Measurements from ENCODE around the gene PSKH1. TPM values are rescaled to one million over a fixed set of nuclear protein-coding genes. Genes with fewer than 3 reads are reported as not detected.
A peak's percentile ranks its signal among the peaks of the same experiment; 100 is the strongest.

PSKH1 gene
- total and polyA plus RNA-seq, 9 of the 15 experiments (the other 6 are each of a cell fraction or from before 2014, with no cell fraction given) = 0.96 to 20.9 (median 9.4) TPM

- Histone ChIP-seq H3K79me2 (ENCODE audit: control insufficient read depth, insufficient read depth, low read length) (no peaks in the 10 kb centered on the region), H2AFZ (ENCODE audit: low read depth, low read length) (no peak overlapping the region), H3K36me3 (ENCODE audit: control insufficient read depth, insufficient read depth, low read length) (no peaks in the 10 kb centered on the region; the same call in 2 of the 3 replicates), H3K27ac (ENCODE audit: extremely low read depth, low read depth, low read length) (no peak overlapping the region), H3K9ac (ENCODE audit: insufficient read depth in 1 of 2, low read depth in 2 of 2, low read length in 2 of 2) (peak overlapping the region in 1 of 2 experiments; percentile 41; a peak in 2 of 4 replicates), H3K4me3 (no peak overlapping the region), H3K9me3 (replicated peaks; ENCODE audit: control insufficient read depth, insufficient read depth, low read depth, low read length) (no peaks in the 10 kb centered on the region), H3K27me3 (ENCODE audit: control insufficient read depth in 2 of 2, insufficient read depth in 2 of 2, low read length in 2 of 2) (no peaks in the 10 kb centered on the region), H3K4me1 (replicated peaks in 1 of 2; ENCODE audit: control insufficient read depth in 2 of 2, insufficient read depth in 2 of 2, low read length in 2 of 2) (peaks cover 0 to 6% of the 10 kb centered on the region in 2 experiments; a peak in 1 of 5 replicates), H3K4me2 (ENCODE audit: insufficient read depth, low read length) (no peak overlapping the region), H4K20me1 (replicated peaks; ENCODE audit: control insufficient read depth, insufficient read depth, low read length) (no peaks in the 10 kb centered on the region; the same call in 1 of the 2 replicates), H3K9me1 (ENCODE audit: control insufficient read depth, insufficient read depth, low read length) (no peaks in the 10 kb centered on the region)
- FAIRE-seq (no peak), DNase-seq (ENCODE audit: extremely low read depth in 1 of 4, low spot score in 3 of 4) (no peak), ATAC-seq (no peak)
- no TSS peak for BruUV-seq (replicated peaks)
- ChIA-PET CTCF (ENCODE audit: low intra/inter-chr PET ratio) (no interaction called here), POLR2A (interaction anchor here (0.6 to 2.7 kb wide), 2 partner anchors 12 to 19 kb away, joined by 3 to 13 read pairs; no protein-coding TSS in a partner anchor)
- intact Hi-C loops (cut with micrococcal nuclease) = no loop called here
- 94% methylated on average over 32 of the region's 36 CpGs for WGBS (ENCODE audit: insufficient coverage, low coverage, missing lambda C conversion rate)
- in situ Hi-C loops (cut with MboI) = no loop called here
- TF ChIP-seq ZNF584 (CRISPR knock-in tag; IDR thresholded peaks at IDR 0.05; ENCODE audit: low read depth) (no peak), KLF1 (tag; IDR thresholded peaks at IDR 0.05) (no peak), SMAD4 (CRISPR knock-in tag; conservative IDR thresholded peaks at IDR 0.05) (no peak), POLR2G (IDR thresholded peaks at IDR 0.05; ENCODE audit: low read depth, low read length) (peak; percentile 52; the same call in 1 of the 2 replicates)
Measured at GRCh38 chr16:67909056-67909742, 16.1 kb downstream of the PSKH1 start.

GRCh38 chr16:67910158-67910557 lies 17.1 kb downstream of the PSKH1 start:
- Histone ChIP-seq H3K9ac (ENCODE audit: insufficient read depth in 1 of 2, low read depth in 2 of 2, low read length in 2 of 2) (no peak overlapping the region), H3K27ac (ENCODE audit: extremely low read depth, low read depth, low read length) (no peak overlapping the region), H3K4me3 (no peak overlapping the region), H4K20me1 (replicated peaks; ENCODE audit: control insufficient read depth, insufficient read depth, low read length) (no peaks in the 10 kb centered on the region; the same call in 1 of the 2 replicates), H3K79me2 (ENCODE audit: control insufficient read depth, insufficient read depth, low read length) (no peaks in the 10 kb centered on the region), H3K4me2 (ENCODE audit: insufficient read depth, low read length) (no peak overlapping the region), H3K9me1 (ENCODE audit: control insufficient read depth, insufficient read depth, low read length) (no peaks in the 10 kb centered on the region), H3K9me3 (replicated peaks; ENCODE audit: control insufficient read depth, insufficient read depth, low read depth, low read length) (no peaks in the 10 kb centered on the region), H3K27me3 (ENCODE audit: control insufficient read depth in 2 of 2, insufficient read depth in 2 of 2, low read length in 2 of 2) (no peaks in the 10 kb centered on the region), H3K4me1 (replicated peaks in 1 of 2; ENCODE audit: control insufficient read depth in 2 of 2, insufficient read depth in 2 of 2, low read length in 2 of 2) (peaks cover 2 to 6% of the 10 kb centered on the region in 2 experiments; a peak in 2 of 5 replicates), H2AFZ (ENCODE audit: low read depth, low read length) (no peak overlapping the region), H3K36me3 (ENCODE audit: control insufficient read depth, insufficient read depth, low read length) (no peaks in the 10 kb centered on the region; the same call in 2 of the 3 replicates)
- ATAC-seq (no peak), DNase-seq (ENCODE audit: extremely low read depth in 1 of 4, low spot score in 3 of 4) (no peak), FAIRE-seq (no peak)
- intact Hi-C loops (cut with micrococcal nuclease) (no loop called here), in situ Hi-C loops (cut with MboI) (no loop called here)
- ChIA-PET CTCF (ENCODE audit: low intra/inter-chr PET ratio) (no interaction called here), POLR2A (interaction anchor here (1.4 kb wide), 1 partner anchor 25 kb away, joined by 4 read pairs; no protein-coding TSS in a partner anchor)
- BruUV-seq (replicated peaks) = no TSS peak
- TF ChIP-seq POLR2H (tag; IDR thresholded peaks at IDR 0.05; ENCODE audit: low read depth) (no peak), DEAF1 (CRISPR knock-in tag; IDR thresholded peaks at IDR 0.05) (no peak), ZNF212 (CRISPR knock-in tag; IDR thresholded peaks at IDR 0.05) (no peak), USF2 (CRISPR knock-in tag; IDR thresholded peaks at IDR 0.05) (no peak), ZC3H11A (IDR thresholded peaks at IDR 0.05; ENCODE audit: low read depth, low read length) (no peak), TGIF2 (CRISPR knock-in tag; IDR thresholded peaks at IDR 0.05) (no peak), STAG1 (CRISPR knock-in tag; IDR thresholded peaks at IDR 0.05; ENCODE audit: borderline replicate concordance) (no peak), YBX1 (IDR thresholded peaks at IDR 0.05) (no peak)
- WGBS (ENCODE audit: insufficient coverage, low coverage, missing lambda C conversion rate) = 20% methylated on average over 2 of the region's 2 CpGs
